H4 (cell line): Measurements from ENCODE around the gene CABP1. TPM values are rescaled to one million over a fixed set of nuclear protein-coding genes. Genes with fewer than 3 reads are reported as not detected.

Source experiments
- DNase-seq: peaks from one replicate; pipeline ENCODE4 v3.0.0-alpha.2; 2015; ENCODE audit warnings: low spot score
- total RNA-seq: library from RNA; depleted of rRNA; stranded (reverse); fragments of >200 nt; shearing (Covaris generic); gene quantifications from 2 replicates; pipeline ENCODE4 v1.2.3, GENCODE V29; 2014; rRNA removed

CABP1 gene
- total RNA-seq, 1 experiment from 2014 or later, result not detected

GRCh38 chr12:120693848-120694247, 53.4 kb downstream of the CABP1 start:
- no peak for DNase-seq

- no peak for DNase-seq
Measured at GRCh38 chr12:120696626-120697025, 56.2 kb downstream of the CABP1 start.

GRCh38 chr12:120697344-120697743, 56.9 kb downstream of the CABP1 start:
- no peak for DNase-seq

- no peak for DNase-seq
Measured at GRCh38 chr12:120698665-120699064, 58.2 kb downstream of the CABP1 start.

- DNase-seq, result no peak
Measured at GRCh38 chr12:120699553-120699952, 59.1 kb downstream of the CABP1 start.

DNA sequence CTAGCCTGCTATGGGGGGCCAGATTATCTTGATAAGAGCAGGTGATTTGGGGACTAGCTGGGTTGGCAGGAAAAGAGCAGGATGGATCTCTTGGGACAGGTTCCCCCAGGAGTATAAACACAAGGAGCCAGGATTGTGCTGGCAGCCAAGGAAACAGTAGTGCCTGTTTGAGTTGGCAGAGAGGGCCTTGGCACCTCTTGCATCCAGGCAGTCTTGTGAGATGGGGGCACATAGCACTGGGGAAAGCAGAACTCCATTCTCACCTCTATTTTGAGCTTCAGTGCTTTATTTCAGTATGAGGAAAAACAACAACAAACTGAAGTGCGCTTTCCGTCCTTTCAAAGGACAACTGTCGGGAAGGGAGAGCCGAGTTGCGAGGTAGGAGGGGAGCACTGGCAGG, 60.5 kb downstream of the CABP1 start:
- DNase-seq, result no peak

- no peak for DNase-seq
Measured at GRCh38 chr12:120702637-120703036, 62.2 kb downstream of the CABP1 start.

DNA sequence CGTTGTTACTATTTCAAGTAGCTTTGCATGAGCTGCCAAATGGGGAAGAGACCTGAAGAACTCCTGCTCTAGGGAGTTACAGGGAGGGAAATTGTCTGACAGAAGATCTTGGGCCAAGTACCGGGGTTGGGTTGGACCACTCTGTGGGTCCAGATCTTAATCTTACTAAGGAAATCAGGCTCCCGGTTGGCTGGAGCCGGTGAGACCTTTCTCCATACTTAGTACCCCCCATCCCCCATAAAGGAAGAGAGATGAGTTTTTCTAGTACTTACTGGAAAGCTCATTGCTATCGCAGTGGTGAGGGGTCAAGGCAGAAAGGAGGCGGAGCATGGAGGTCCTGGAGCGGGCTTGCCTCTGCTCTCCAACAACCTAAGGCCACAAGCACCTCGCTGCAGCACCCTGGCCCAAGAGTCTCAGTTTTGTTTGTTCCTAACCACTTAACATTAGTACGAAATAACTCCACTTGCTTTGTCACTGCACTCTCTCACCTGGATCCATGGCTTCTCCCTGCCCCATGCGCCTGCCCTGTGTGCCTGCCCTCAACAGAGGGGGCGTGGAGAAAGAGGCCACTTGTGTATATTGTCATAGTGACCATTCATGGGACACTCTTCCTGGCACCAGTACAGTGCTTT, 63.0 kb downstream of the CABP1 start:
- DNase-seq, result no peak

DNA sequence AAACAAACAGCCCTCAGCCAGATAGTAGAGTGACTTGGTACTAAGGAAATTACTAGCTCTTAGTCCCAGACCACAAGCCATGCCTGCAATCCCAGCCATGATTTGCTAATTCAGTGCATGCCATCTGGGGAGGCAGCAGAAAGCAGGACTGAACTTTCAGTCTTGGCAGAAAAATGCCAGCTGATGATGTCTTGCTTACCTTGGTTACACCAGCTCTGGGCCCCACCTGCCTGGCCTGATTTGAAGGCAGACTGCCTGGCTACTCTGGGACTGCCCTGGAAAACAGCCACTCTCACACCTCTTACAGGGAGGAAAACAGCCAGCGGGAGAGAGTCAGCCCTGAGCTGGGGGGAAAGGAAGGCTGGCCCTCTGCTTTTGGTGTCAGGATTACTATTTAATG, 65.2 kb downstream of the CABP1 start:
- DNase-seq, result no peak

- DNase-seq, result no peak
Measured at GRCh38 chr12:120706029-120706428, 65.6 kb downstream of the CABP1 start.

DNA sequence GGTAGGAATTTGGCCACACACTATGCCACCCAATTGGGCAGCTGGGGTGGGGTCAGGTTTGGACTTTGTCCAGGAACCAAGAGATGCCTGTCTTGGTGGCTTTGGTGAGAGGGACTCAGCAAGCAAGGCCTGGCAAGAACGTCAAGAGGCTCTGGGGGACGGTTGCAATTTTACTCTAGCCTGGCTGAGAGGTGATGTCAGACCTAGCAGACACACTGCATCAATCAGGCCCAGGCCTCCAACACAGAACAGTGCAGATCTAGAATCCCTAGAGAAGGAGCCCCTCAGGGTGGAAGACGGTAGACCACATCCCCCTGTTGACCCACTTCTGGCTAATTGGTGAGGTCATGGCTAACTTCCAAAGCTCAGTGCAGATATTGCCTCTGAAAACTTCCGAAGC, 68.2 kb downstream of the CABP1 start:
- no peak for DNase-seq

- DNase-seq, result peak; percentile 30
Measured at GRCh38 chr12:120710031-120710804, 69.8 kb downstream of the CABP1 start, which contains the start of gene UNC119B. Gene UNC119B, plus strand, starts transcription at chr12:120710458. Its CDS starts 17 bp downstream, at chr12:120710475.

DNA sequence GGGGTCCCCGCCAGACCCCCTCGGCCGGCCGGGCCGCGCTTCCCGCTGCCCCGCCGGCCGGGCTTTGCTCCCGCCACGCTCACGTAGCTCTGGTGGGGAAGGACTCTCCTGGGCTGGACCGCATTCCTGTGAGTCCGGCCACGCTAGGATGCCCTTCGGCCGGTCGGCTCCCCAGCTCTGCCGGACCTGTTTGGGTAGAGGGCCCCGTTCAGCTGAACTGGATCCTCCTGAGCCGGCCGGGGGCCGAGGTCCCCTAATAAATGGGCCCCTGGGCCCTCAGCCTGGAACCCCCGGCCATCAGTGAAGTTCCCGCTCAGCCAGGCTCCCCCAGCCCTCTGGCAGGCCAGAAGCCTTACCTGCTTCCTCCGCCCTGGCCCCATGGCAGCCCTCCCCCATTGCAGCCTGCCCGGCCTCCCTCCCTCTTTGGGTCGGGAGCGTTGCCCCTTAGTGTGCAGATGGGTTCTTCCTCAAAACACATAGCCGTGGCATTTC, 70.4 kb downstream of the CABP1 start:
- no peak for DNase-seq

DNA sequence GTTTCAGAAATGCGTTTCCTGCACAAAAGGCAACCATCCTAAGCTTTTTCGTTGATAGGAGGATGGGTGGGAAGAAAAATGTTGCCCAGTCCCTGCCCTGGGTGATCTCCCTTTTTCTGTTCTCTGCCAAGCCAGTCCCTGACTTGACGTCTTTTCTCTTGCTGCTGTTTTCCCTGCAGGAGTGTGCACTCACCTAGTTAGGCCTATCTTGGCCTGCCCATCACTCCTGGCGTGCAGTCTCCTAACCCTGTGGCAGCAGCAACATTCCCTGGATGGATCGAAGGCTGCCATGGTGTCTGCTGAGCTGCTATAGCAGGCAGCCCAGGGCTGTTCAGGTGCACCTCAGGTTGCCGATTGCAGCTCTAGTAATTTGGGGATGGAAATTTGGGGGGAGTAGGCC, 71.0 kb downstream of the CABP1 start:
- no peak for DNase-seq

DNA sequence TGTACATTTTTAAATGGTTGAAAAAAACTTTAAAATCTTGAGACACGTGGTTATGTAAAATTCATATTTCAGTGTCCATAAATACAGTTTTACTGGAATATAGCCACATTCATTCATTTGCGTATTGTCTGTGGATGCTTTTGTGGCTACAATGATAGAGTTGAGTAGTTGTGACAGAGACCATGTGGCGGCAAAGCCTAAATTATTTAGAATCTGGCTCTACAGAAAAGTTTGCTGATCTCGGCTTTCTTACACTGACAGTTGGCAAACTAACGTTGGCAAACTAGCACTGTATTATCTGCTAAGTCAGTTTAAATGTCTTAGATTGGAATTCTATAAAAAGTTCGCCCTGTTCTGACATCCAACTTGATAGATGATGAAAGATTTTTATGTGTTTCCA, 72.2 kb downstream of the CABP1 start:
- DNase-seq, result no peak

DNA sequence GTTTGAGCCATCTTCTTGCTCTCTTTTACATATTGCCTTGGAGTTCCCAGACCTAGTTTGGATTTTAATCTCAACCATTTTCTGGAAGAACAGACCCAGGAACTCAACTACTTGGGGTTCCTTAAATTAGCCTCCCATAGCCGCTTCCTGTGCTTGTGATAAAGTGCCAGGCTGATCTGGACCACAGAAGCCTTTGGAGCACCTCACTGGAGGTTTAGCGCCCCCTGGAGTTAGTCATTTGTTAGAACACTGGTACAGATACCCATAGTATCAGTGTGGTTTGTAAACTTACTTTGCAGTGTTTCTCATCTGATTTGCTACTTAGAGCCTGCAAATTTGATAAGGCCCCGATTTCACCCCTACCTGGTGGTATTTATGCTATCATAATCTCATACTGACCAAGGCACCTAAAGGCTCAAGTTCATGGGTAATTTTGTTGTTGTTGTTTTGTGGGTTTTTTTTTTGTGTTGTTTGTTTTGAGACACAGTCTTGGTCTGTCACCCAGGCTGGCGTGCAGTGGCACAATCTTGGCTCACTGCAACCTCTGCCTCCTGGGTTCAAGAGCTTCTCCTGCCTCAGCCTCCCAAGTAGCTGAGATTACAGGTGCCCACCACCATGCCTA, 73.5 kb downstream of the CABP1 start:
- DNase-seq, result peak; percentile 70

Other genes with a start within 250 kb of the CABP1 start
- gene COX6A1, start 202.5 kb upstream of the CABP1 start, total RNA-seq, result 602 and 637 TPM in 2 replicates
- gene TRIAP1, start 194.2 kb upstream of the CABP1 start, total RNA-seq, result 72.8 and 83.2 TPM in 2 replicates
- gene GATC, start 194.2 kb upstream of the CABP1 start, total RNA-seq, result 21.2 and 24.8 TPM in 2 replicates
- gene SRSF9, start 170.9 kb upstream of the CABP1 start, total RNA-seq, result 221 and 252 TPM in 2 replicates
- 538 and 559 TPM in 2 replicates for gene DYNLL1, start 144.5 kb upstream of the CABP1 start, total RNA-seq
- 47.9 and 50.9 TPM in 2 replicates for gene COQ5, start 111.5 kb upstream of the CABP1 start, total RNA-seq
- gene RNF10, start 106.3 kb upstream of the CABP1 start, total RNA-seq, result 59.4 and 74.9 TPM in 2 replicates
- gene POP5, start 59.2 kb upstream of the CABP1 start, total RNA-seq, result 71.1 and 77.5 TPM in 2 replicates
- 136 and 137 TPM in 2 replicates for gene MLEC, start 46.5 kb downstream of the CABP1 start, total RNA-seq
- gene UNC119B, start 69.8 kb downstream of the CABP1 start, total RNA-seq, result 14.3 and 14.4 TPM in 2 replicates
- 5.3 and 7.4 TPM in 2 replicates for gene ACADS, start 85.2 kb downstream of the CABP1 start, total RNA-seq